ENCODE measurements around the gene ADI1. TPM values are rescaled to one million over a fixed set of nuclear protein-coding genes. Genes with fewer than 3 reads are reported as not detected.

Gene ADI1
- total RNA-seq, 1 donor from 2014 or later = 21.6 TPM

- H3K36me3 Mint-ChIP-seq (ENCODE audit: low read depth, unreplicated experiment) = peaks cover 24% of the 10 kb centered on the region
Observed at GRCh38 chr2:3483986-3484960, 35.1 kb downstream of the ADI1 start.

GRCh38 chr2:3483227-3483985 is 35.9 kb downstream of the ADI1 start:
- DNase-seq (ENCODE audit: low spot score) = no peak
- peaks cover 24% of the 10 kb centered on the region for H3K36me3 Mint-ChIP-seq (ENCODE audit: low read depth, unreplicated experiment)

More at GRCh38 chr2:3483986-3484960, 35.1 kb downstream of the ADI1 start:
- Mint-ChIP-seq H3K27ac (ENCODE audit: unreplicated experiment) (no peak overlapping the region), H3K4me3 (ENCODE audit: unreplicated experiment) (no peak overlapping the region), H3K27me3 (ENCODE audit: unreplicated experiment) (peaks cover 11% of the 10 kb centered on the region), H3K9me3 (ENCODE audit: unreplicated experiment) (no peaks in the 10 kb centered on the region), H3K4me1 (ENCODE audit: unreplicated experiment) (peaks cover 4% of the 10 kb centered on the region)
- TF ChIP-seq CTCF (IDR thresholded peaks at IDR 0.05; ENCODE audit: unreplicated experiment) = no peak
- no peak for DNase-seq (ENCODE audit: low spot score)

GRCh38 chr2:3482363-3482821 is 36.9 kb downstream of the ADI1 start:
- Mint-ChIP-seq H3K9me3 (ENCODE audit: unreplicated experiment) (no peaks in the 10 kb centered on the region), H3K36me3 (ENCODE audit: low read depth, unreplicated experiment) (peaks cover 24% of the 10 kb centered on the region), H3K27ac (ENCODE audit: unreplicated experiment) (no peak overlapping the region), H3K4me1 (ENCODE audit: unreplicated experiment) (peaks cover 4% of the 10 kb centered on the region), H3K27me3 (ENCODE audit: unreplicated experiment) (peaks cover 6% of the 10 kb centered on the region), H3K4me3 (ENCODE audit: unreplicated experiment) (no peak overlapping the region)
- no peak for DNase-seq (ENCODE audit: low spot score)
- TF ChIP-seq CTCF (IDR thresholded peaks at IDR 0.05; ENCODE audit: unreplicated experiment) = no peak

More at GRCh38 chr2:3483227-3483985, 35.9 kb downstream of the ADI1 start:
- H3K27me3 Mint-ChIP-seq (ENCODE audit: unreplicated experiment) = peaks cover 11% of the 10 kb centered on the region
- H3K4me3 Mint-ChIP-seq (ENCODE audit: unreplicated experiment) = no peak overlapping the region
- H3K4me1 Mint-ChIP-seq (ENCODE audit: unreplicated experiment) = peaks cover 4% of the 10 kb centered on the region
- no peak overlapping the region for H3K27ac Mint-ChIP-seq (ENCODE audit: unreplicated experiment)
- H3K9me3 Mint-ChIP-seq (ENCODE audit: unreplicated experiment) = no peaks in the 10 kb centered on the region
- no peak for TF ChIP-seq CTCF (IDR thresholded peaks at IDR 0.05; ENCODE audit: unreplicated experiment)

- peaks cover 4% of the 10 kb centered on the region for H3K4me1 Mint-ChIP-seq (ENCODE audit: unreplicated experiment)
- DNase-seq (ENCODE audit: low spot score) = no peak
- H3K36me3 Mint-ChIP-seq (ENCODE audit: low read depth, unreplicated experiment) = peaks cover 24% of the 10 kb centered on the region
- no peak for TF ChIP-seq CTCF (IDR thresholded peaks at IDR 0.05; ENCODE audit: unreplicated experiment)
- no peak overlapping the region for H3K4me3 Mint-ChIP-seq (ENCODE audit: unreplicated experiment)
- no peak overlapping the region for H3K27ac Mint-ChIP-seq (ENCODE audit: unreplicated experiment)
- no peaks in the 10 kb centered on the region for H3K9me3 Mint-ChIP-seq (ENCODE audit: unreplicated experiment)
- H3K27me3 Mint-ChIP-seq (ENCODE audit: unreplicated experiment) = peaks cover 6% of the 10 kb centered on the region
Observed at GRCh38 chr2:3481736-3482362, 37.5 kb downstream of the ADI1 start.

Data from endothelial cell (in vitro differentiated cells).